Liver (tissue), 3 donors: Measurements from ENCODE around the gene GJA10.

ENCODE experiments used
- FOXA1 ChIP-seq: IDR thresholded peaks from 2 replicates; pipeline ENCODE4 v1.6.1; 2016; ENCODE audit warnings: antibody characterized with exemption
- HNF4G ChIP-seq: IDR thresholded peaks from 2 replicates; pipeline ENCODE4 v1.6.1; 2016; ENCODE audit warnings: antibody characterized with exemption
- JUND ChIP-seq, 2 donors: IDR thresholded peaks; 2 replicates each; pipeline ENCODE4 v1.6.1; 2016; ENCODE audit warnings: antibody characterized with exemption in 2 of 2
- RAD21 ChIP-seq, 2 donors: IDR thresholded peaks; 2 replicates each; pipeline ENCODE4 v1.6.1; 2016; ENCODE audit warnings: antibody characterized with exemption in 2 of 2, mild to moderate bottlenecking in 2 of 2
- RXRA ChIP-seq, 2 donors: IDR thresholded peaks; 2 replicates each; pipeline ENCODE4 v1.6.1; 2017 to 2018; ENCODE audit warnings: antibody characterized with exemption in 2 of 2, mild to moderate bottlenecking in 1 of 2
- SP1 ChIP-seq: IDR thresholded peaks from 2 replicates; pipeline ENCODE4 v1.6.1; 2018; ENCODE audit warnings: antibody characterized with exemption, mild to moderate bottlenecking
- TAF1 ChIP-seq: conservative IDR thresholded peaks from 2 replicates; pipeline ENCODE4 v1.6.1; 2016; ENCODE audit warnings: antibody characterized with exemption, mild to moderate bottlenecking
- YY1 ChIP-seq: IDR thresholded peaks from 2 replicates; pipeline ENCODE4 v1.6.1; 2016; ENCODE audit warnings: antibody characterized with exemption, mild to moderate bottlenecking
- TF ChIP-seq, protein P1 (sequence below): fragments of 150-350 bp; IDR thresholded peaks from 2 replicates; pipeline ENCODE4 v1.5.1; 2017; ENCODE audit warnings: improper control_type of control experiment, low read depth, low read length; ENCODE audit not compliant: missing input control
- TF ChIP-seq, protein P2 (sequence below): IDR thresholded peaks from 2 replicates; pipeline ENCODE4 v1.6.1; 2016; ENCODE audit warnings: antibody characterized with exemption
- TF ChIP-seq, protein P3 (sequence below): IDR thresholded peaks from 2 replicates; pipeline ENCODE4 v1.6.1; 2016; ENCODE audit warnings: antibody characterized with exemption
- TF ChIP-seq, protein P4 (sequence below): IDR thresholded peaks from 2 replicates; pipeline ENCODE4 v1.6.1; 2016; ENCODE audit warnings: antibody characterized with exemption, mild to moderate bottlenecking
- donor health status: healthy.
- donor health status: healthy.

DNA sequence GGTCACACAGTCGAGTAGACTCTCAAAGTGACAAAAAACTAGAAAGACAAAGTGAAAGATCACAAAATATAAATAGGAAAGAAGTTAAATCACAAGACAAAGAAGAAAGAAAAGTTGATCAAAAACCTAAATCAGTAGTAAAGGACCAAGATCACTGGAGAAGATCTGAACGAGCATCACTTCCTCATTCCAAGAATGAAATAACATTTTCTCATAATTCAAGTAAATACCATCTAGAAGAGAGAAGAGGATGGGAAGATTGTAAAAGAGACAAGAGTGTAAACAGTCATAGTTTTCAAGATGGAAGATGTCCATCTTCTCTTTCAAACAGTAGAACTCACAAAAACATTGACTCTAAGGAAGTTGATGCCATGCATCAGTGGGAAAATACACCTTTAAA, 31.6 kb upstream of the GJA10 start:
- TF ChIP-seq, protein P1, sequence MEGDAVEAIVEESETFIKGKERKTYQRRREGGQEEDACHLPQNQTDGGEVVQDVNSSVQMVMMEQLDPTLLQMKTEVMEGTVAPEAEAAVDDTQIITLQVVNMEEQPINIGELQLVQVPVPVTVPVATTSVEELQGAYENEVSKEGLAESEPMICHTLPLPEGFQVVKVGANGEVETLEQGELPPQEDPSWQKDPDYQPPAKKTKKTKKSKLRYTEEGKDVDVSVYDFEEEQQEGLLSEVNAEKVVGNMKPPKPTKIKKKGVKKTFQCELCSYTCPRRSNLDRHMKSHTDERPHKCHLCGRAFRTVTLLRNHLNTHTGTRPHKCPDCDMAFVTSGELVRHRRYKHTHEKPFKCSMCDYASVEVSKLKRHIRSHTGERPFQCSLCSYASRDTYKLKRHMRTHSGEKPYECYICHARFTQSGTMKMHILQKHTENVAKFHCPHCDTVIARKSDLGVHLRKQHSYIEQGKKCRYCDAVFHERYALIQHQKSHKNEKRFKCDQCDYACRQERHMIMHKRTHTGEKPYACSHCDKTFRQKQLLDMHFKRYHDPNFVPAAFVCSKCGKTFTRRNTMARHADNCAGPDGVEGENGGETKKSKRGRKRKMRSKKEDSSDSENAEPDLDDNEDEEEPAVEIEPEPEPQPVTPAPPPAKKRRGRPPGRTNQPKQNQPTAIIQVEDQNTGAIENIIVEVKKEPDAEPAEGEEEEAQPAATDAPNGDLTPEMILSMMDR = no peak
- TF ChIP-seq RAD21 (IDR thresholded peaks at IDR 0.05) (no peak), TAF1 (no peak), JUND (IDR thresholded peaks at IDR 0.05) (no peak), FOXA1 (no peak), RXRA (IDR thresholded peaks at IDR 0.05) (no peak), HNF4G (no peak), YY1 (no peak), SP1 (no peak)
- TF ChIP-seq, protein P2, sequence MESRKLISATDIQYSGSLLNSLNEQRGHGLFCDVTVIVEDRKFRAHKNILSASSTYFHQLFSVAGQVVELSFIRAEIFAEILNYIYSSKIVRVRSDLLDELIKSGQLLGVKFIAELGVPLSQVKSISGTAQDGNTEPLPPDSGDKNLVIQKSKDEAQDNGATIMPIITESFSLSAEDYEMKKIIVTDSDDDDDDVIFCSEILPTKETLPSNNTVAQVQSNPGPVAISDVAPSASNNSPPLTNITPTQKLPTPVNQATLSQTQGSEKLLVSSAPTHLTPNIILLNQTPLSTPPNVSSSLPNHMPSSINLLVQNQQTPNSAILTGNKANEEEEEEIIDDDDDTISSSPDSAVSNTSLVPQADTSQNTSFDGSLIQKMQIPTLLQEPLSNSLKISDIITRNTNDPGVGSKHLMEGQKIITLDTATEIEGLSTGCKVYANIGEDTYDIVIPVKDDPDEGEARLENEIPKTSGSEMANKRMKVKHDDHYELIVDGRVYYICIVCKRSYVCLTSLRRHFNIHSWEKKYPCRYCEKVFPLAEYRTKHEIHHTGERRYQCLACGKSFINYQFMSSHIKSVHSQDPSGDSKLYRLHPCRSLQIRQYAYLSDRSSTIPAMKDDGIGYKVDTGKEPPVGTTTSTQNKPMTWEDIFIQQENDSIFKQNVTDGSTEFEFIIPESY = no peak
- TF ChIP-seq, protein P3, sequence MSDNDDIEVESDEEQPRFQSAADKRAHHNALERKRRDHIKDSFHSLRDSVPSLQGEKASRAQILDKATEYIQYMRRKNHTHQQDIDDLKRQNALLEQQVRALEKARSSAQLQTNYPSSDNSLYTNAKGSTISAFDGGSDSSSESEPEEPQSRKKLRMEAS = no peak
- TF ChIP-seq, protein P4, sequence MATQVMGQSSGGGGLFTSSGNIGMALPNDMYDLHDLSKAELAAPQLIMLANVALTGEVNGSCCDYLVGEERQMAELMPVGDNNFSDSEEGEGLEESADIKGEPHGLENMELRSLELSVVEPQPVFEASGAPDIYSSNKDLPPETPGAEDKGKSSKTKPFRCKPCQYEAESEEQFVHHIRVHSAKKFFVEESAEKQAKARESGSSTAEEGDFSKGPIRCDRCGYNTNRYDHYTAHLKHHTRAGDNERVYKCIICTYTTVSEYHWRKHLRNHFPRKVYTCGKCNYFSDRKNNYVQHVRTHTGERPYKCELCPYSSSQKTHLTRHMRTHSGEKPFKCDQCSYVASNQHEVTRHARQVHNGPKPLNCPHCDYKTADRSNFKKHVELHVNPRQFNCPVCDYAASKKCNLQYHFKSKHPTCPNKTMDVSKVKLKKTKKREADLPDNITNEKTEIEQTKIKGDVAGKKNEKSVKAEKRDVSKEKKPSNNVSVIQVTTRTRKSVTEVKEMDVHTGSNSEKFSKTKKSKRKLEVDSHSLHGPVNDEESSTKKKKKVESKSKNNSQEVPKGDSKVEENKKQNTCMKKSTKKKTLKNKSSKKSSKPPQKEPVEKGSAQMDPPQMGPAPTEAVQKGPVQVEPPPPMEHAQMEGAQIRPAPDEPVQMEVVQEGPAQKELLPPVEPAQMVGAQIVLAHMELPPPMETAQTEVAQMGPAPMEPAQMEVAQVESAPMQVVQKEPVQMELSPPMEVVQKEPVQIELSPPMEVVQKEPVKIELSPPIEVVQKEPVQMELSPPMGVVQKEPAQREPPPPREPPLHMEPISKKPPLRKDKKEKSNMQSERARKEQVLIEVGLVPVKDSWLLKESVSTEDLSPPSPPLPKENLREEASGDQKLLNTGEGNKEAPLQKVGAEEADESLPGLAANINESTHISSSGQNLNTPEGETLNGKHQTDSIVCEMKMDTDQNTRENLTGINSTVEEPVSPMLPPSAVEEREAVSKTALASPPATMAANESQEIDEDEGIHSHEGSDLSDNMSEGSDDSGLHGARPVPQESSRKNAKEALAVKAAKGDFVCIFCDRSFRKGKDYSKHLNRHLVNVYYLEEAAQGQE = no peak
